Fibroblast of skin of right biceps (primary cell): Measurements from ENCODE around the gene ZNF385B.
"Not testable (repeated sequence)": the region's sequence is repeated elsewhere in the genome, so short reads cannot be mapped to it uniquely, and the experiment has no call there.

ENCODE experiments used
- DNase-seq: peaks from one replicate; pipeline ENCODE4 v3.0.0-alpha.2; 2013

ZNF385B gene

GRCh38 chr2:179470089-179470488 is 391.3 kb downstream of the ZNF385B start:
- DNase-seq, result no peak

DNA sequence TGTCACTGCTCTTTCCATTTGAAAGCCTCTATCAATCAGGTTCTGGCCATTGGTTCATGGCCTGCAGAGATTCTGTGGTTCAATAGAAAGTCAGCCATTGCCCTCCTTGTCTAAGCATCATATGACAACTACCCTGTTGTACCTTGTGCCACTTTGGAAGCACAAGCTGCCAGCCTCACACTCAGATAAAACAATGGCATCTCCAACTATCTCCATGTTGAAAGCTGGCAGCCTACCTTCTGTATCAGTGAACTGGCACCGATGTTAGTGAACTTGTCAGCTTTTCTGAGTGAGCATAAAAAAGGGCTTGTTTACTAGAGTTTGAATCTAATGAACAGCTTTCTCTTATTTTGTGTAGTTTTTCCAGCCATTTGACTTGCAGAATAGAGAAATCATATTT is 393.5 kb downstream of the ZNF385B start:
- DNase-seq, result no peak

DNA sequence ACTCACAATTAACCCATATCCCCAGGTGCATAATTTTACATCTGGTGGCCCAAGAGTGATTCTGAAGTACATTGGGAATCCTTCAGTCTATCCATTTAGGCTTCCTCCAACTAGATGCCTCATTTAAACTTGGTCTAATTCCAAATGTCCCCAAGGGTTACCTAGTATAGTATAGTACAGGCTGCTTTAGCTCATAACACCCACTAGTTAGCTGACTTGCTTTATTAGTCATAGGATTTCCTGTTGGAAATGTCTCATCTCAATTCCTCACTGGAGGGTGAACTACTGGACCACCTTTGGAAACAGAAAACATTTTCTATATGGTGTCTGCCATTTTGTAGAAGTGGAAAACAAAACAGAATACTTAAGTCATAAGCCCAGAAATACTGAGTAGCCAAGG is 394.3 kb downstream of the ZNF385B start:
- DNase-seq, result peak; percentile 68

GRCh38 chr2:179461420-179461819 is 400.0 kb downstream of the ZNF385B start:
- DNase-seq, result no peak

DNA sequence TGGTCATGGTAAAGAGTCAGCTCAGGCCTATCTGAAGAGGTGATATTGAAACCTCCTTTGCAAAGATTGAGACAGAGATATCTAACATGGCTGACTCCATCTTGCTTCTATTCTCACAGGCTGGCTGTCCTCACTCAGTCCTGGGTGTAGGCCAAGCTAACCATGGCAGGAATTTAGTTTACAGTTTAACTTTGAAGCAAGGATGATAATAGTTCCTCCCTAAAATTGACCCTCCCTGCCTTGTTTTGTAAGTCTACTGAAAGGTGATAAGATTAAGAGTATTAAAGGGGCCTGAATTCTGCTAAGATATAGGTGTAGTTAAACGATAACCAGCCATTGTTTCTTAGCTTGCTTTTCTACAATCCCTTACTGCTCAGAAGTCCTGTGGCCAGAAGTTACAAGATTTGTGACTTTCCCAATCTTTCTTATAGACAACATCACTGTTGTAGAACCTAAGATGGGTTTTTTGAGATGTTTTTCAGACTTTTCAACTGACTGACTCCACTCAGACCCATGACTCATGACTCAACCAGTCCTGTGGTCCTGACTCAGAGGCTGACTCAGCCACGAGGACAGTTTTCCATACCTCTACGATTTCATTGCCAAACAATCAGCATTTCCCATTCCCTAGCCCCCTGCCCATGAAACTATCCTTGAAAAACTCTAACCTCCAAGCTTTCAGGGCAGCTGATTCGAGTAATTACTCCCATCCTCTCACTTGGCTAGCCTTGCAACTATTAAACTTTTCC is 401.1 kb downstream of the ZNF385B start:
- peak; percentile 97 for DNase-seq

DNA sequence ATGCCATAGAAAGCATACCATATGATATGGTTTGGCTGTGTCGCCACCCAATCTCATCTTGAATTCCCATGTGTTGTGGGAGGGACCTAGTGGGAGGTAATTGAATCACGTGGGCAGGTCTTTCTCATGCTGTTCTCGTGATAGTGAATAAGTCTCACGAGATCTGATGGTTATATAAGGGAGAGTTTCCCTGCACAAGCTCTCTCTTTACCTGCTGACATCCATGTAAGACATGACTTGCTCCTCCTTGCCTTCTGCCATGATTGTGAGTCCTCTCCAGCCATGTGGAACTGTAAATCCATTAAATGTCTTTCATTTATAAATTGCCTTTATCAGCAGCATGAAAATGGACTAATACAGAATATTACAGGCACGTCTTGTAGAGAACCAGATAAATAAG is 403.3 kb downstream of the ZNF385B start:
- not testable (repeated sequence) for DNase-seq

DNA sequence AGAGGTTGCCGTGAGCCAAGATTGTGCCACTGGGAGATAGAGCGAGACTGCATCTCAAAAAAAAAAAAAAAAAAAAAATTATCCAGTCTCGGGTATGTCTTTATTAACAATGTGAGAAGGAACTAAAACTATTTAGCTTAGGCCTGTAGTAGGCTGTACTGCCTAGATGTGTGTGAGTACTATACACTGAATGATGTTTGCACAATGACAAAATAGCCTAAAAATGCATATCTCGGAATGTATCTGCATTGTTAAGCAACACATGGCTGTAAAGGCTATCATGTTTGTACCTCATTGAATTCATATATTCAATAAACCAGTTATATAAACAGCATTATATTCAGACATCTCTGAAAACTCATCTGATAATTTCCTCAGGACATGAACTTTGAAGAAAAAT is 405.6 kb downstream of the ZNF385B start:
- peak; percentile 77 for DNase-seq

GRCh38 chr2:179455172-179455524 is 406.3 kb downstream of the ZNF385B start:
- DNase-seq, result peak; percentile 72

GRCh38 chr2:179454443-179455171 is 406.8 kb downstream of the ZNF385B start:
- DNase-seq, result peak; percentile 96

DNA sequence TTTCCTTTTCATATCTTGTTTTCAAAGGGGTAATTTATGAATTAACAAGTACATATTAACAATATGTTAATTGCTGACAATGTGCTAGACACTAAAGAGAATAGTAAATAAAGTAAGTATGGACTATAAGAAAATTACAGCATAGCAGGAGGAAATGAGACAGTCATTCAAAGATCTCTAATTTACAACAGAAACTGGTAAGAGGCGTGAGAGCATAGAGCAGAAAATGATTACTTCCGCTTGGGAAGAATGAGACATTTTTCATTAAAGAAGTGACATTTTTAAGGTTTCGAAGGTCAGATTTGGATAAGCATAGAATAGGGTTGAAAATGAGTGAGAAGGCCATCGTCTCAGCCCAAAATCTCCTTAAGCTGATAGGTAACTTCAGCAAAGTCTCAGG is 412.4 kb downstream of the ZNF385B start:
- no peak for DNase-seq

DNA sequence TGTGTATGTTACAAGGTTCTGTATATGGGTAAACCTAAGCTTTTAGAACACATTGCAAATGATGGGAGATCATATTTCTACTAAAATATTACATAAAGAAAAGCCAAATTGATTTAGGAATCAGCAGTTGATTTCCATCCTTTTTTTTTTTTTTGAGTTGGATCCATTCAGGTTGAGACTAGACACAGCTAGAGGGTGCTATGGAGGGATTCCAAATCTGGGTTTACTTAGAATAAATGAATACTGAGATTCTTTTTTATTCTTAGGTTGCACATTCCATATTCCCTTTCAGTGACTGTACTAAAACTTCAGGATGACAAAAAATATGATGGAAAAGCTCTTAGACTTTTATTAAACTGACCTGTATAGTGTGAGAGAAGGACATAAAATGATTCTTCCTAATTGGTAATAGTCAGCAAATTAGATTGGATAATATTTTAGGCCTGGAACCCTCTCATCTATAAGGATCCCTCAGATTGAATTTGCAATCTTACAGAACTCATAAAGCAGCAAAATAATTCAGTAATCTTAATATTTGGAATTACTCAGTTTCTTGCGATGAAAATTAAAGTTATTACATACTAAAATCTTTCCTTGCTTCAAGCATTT is 413.5 kb downstream of the ZNF385B start:
- DNase-seq, result no peak

- no peak for DNase-seq
Measured at GRCh38 chr2:179447421-179447820, 414.0 kb downstream of the ZNF385B start.

DNA sequence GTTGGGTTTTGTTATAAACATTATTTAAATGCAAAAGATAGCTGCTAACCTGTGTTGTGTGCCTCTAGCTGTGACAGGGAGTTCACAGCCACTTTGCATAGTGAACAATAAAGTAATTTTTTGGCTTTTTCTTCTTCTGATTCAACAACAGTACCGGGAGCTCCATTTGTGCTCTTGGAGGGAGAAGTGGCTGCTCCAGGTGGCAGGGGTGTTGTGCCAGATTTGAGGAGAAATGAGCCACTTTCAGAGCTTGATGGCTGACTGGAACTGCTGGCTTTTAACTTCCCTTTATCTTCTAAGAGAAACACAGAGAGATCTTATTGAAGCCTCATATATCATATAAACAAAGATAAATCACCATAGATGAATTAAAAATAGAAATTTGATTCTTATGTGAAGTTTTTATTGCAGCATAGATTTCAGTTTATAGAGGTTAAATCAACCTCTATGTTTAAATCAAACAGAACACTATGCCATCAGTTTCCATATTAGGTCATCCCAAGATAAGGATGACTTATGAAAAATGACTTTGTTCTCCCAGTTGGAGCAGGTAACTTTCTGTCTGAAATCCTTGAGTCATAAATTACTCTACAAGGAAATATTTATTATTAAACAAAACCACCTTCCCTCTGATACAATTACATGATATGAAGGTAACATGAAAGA is 414.8 kb downstream of the ZNF385B start:
- no peak for DNase-seq

GRCh38 chr2:179444056-179444455 is 417.4 kb downstream of the ZNF385B start:
- DNase-seq, result peak; percentile 30

GRCh38 chr2:179443180-179443579 is 418.2 kb downstream of the ZNF385B start:
- peak; percentile 31 for DNase-seq

- no peak for DNase-seq
Measured at GRCh38 chr2:179442206-179442605, 419.2 kb downstream of the ZNF385B start.

DNA sequence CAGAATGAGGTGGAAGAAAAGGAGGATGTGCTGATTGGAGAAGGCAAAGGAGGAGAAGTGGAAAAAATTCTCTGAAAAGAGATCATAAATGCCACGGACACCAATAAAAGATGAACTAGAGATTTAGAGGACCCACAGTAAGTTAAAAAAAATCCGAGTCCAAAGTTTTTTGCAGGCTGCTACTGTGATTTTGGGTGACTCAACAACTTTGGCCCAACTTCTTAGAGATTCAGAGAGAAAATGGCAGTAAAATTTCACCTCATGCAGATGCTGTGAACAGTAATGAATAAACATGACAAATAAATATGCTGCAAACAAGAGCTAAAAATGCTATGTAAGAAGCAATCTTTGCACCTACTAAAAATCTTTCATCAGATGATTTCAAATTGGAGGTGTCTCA is 419.9 kb downstream of the ZNF385B start:
- DNase-seq, result no peak

- DNase-seq, result peak; percentile 21
Measured at GRCh38 chr2:179440642-179441251, 420.7 kb downstream of the ZNF385B start.

DNA sequence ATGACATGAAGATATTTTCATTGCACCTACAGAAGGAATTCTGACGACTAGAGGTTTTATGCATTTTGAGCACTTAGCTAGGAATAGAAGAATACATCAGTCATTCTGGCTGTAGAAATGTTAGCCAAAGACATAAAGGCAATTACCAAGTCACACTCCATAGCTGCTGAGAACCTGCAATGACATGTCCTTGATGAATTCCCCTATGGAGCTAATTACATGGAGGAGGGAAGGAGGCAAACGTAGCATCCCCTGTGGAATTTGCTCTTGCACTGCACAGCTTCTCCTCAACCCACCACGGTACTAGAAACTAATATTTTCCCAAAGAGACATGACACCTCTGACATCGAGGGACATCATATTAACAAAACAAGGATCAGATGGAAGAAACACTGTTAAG is 422.8 kb downstream of the ZNF385B start:
- DNase-seq, result no peak

DNA sequence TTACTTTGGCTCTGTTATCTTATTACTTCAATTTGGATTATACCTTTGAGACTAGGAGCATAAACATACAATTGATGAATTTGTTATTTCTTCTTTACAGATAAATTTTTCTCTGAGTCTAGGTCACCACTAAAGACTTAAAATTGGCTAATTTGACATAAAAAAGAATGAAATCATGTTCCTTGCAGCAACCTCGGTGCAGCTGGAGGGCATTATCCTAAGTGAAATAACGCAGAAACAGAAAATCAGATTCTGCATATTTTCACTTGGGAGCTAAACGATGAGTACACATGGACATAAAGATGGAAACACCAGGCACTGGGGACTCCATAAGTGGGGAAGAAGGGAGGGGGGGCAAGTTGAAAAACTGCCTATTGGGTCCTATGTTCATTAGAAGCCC is 424.0 kb downstream of the ZNF385B start:
- DNase-seq, result no peak

- DNase-seq, result no peak
Measured at GRCh38 chr2:179435566-179435965, 425.8 kb downstream of the ZNF385B start.

DNA sequence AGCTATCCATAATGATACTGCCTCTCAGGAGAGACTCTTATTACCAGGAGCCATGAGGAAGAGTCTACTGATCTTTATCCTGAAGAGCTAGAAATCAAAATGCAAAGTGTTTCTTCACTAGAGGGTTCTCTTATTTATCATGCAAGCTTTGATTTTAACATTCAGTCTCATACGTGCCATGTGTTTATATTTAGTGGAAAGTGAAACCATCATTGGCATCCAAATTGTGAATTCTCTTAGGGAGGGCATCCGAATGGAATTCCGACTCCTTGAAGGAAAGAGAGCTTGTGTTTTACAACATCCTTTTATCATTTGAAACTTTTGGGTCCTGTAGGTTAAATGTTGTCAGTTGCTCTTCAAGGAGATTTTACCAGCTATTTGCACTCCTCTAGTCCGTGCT is 426.4 kb downstream of the ZNF385B start:
- peak; percentile 30 for DNase-seq

DNA sequence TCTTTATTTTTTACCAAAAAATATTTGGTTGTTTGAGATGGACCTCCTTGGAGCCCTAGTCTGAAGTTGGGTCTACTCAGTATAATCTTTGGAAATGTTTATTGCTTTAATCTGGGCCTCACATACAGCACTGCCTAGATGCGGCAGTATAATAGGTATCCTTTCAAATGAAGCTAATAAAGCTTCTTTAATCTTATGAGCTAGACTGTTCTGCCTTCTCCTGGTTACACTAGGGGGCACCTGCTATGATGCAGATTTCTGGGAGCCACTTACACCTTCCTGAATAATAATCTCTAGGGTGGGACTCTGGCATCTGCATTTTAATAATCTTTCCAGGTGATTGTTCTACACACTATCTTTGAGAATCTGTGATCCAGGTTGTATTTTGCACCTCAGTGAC is 427.1 kb downstream of the ZNF385B start:
- no peak for DNase-seq
